ENCODE data around the gene METTL15. TPM values are rescaled to one million over a fixed set of nuclear protein-coding genes. Genes with fewer than 3 reads are reported as not detected.

The METTL15 gene
- total and polyA plus RNA-seq, 10 donors: 3.7 to 23.7 (median 15.5) TPM

DNA sequence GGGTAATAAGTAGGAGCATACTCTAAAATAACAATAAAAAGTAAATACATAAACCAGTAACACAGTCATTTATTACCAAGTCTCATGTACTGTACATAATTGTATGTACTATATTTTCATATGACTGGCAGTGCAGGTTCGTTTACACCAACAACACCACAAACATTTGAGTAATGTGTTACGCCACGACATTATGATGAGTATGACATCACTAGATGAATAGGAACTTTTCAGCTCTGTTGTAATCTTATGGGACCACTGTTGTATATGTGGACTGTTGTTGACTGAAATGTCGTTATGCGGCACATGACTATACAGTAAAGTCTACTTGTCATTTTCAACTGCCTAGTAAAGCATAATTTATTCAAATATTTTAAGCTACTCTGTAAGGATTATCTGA, 18.8 kb upstream of the METTL15 start:
- Histone ChIP-seq H3K27me3 (replicated peaks in 1 of 7) (no peaks in the 10 kb centered on the region), H3K36me3 (peaks cover 0 to 7% (median 0%) of the 10 kb centered on the region in 6 donors), H3K9me3 (no peaks in the 10 kb centered on the region), H3K4me1 (no peaks in the 10 kb centered on the region), H3K27ac (no peak overlapping the region), H3K4me3 (no peak overlapping the region)
- 88 to 96% (median 91%) methylated on average over 5 of the region's 5 CpGs for WGBS, 5 donors
- TF ChIP-seq POLR2A (IDR thresholded peaks at IDR 0.05): no peak
- TF ChIP-seq POLR2AphosphoS5 (IDR thresholded peaks at IDR 0.05): no peak
- no peak for TF ChIP-seq CTCF (IDR thresholded peaks at IDR 0.05 in 8 of 11, conservative IDR thresholded peaks at IDR 0.05 in 3 of 11)
- DNase-seq: no peak
- intact Hi-C loops (cut with DNase I; ENCODE audit: low total_unique reads): no loop called here

DNA sequence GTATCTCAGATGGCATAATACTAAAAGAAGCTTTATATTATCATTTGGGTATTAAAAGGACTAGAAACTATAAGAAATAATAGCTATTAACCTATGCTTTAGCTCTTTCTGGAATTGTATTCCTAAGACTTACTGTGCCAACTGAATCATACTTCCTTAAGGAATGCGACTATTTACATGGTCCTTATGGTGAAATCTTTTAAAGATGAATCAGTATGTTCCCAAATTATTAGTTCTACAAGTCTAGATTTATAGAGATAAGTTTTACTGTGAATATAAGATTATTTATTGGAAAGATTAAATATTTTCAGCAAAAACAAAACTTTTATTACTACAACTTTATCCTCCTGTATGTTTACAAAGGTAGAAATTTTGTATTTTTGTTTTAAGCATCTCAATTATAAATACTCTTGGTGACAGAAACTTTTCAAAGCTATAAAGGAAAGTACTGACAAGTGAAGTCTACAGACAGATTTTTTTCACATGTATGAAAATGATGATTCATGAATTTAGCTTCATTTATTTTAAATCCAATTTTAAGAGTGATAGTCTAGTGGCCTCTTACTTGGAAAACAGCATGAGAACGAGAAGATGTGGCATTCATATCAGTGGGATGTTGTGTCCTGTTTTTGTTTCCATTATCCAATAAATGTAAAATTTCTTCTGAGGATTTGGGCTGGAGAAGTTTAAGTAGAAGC, 18.0 kb upstream of the METTL15 start:
- DNase-seq: no peak
- H3K4me1 ChIP-seq: no peaks in the 10 kb centered on the region
- intact Hi-C loops (cut with DNase I; ENCODE audit: low total_unique reads): no loop called here
- WGBS, 5 donors: 93 to 97% (median 96%) methylated on average over 2 of the region's 2 CpGs
- no peaks in the 10 kb centered on the region for H3K9me3 ChIP-seq
- peaks cover 0 to 1% (median 0%) of the 10 kb centered on the region in 6 donors for H3K36me3 ChIP-seq
- H3K27ac ChIP-seq: no peak overlapping the region
- TF ChIP-seq POLR2AphosphoS5 (IDR thresholded peaks at IDR 0.05) (no peak), POLR2A (IDR thresholded peaks at IDR 0.05) (no peak), CTCF (IDR thresholded peaks at IDR 0.05 in 8 of 11, conservative IDR thresholded peaks at IDR 0.05 in 3 of 11) (no peak)
- no peak overlapping the region for H3K4me3 ChIP-seq
- H3K27me3 ChIP-seq (replicated peaks in 1 of 7): no peaks in the 10 kb centered on the region

GRCh38 chr11:28092786-28093185, 15.4 kb upstream of the METTL15 start:
- Histone ChIP-seq H3K9me3 (no peaks in the 10 kb centered on the region), H3K27me3 (replicated peaks in 1 of 7) (no peaks in the 10 kb centered on the region), H3K27ac (no peak overlapping the region), H3K4me1 (no peaks in the 10 kb centered on the region), H3K4me3 (no peak overlapping the region), H3K36me3 (peaks cover 0 to 7% (median 0%) of the 10 kb centered on the region in 6 donors)
- TF ChIP-seq CTCF (IDR thresholded peaks at IDR 0.05 in 8 of 11, conservative IDR thresholded peaks at IDR 0.05 in 3 of 11): no peak
- TF ChIP-seq POLR2AphosphoS5 (IDR thresholded peaks at IDR 0.05): no peak
- TF ChIP-seq POLR2A (IDR thresholded peaks at IDR 0.05): no peak
- DNase-seq: no peak
- intact Hi-C loops (cut with DNase I; ENCODE audit: low total_unique reads): no loop called here

DNA sequence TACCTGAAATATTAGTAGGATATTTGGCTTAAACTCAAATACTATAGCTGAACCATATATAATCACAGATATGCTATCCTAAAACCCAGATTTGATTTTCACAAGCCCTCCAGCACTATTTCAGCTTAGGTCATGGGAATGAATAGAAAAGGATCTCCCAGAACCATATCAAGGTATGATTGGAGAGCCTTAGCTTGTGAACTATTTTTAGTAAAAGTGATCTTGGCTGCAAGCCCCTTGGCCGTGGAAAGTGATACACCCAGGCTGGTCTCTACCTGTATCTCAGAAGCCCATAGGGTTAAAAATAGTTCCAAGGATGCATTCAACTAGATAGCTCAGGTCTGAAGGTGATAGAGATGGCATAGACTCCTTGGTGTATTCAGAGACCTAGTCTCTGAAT, 9.9 kb upstream of the METTL15 start:
- no peaks in the 10 kb centered on the region for H3K4me1 ChIP-seq
- WGBS, 5 donors: 85 to 98% (median 85%) methylated on average over 1 of the region's 1 CpG
- TF ChIP-seq POLR2A (IDR thresholded peaks at IDR 0.05) (no peak), POLR2AphosphoS5 (IDR thresholded peaks at IDR 0.05) (no peak), CTCF (IDR thresholded peaks at IDR 0.05 in 8 of 11, conservative IDR thresholded peaks at IDR 0.05 in 3 of 11) (no peak)
- no peak for DNase-seq
- no peaks in the 10 kb centered on the region for H3K9me3 ChIP-seq
- no peak overlapping the region for H3K27ac ChIP-seq
- H3K4me3 ChIP-seq: no peak overlapping the region
- peaks cover 0 to 7% (median 0%) of the 10 kb centered on the region in 6 donors for H3K36me3 ChIP-seq
- intact Hi-C loops (cut with DNase I; ENCODE audit: low total_unique reads): no loop called here
- no peaks in the 10 kb centered on the region for H3K27me3 ChIP-seq (replicated peaks in 1 of 7)
